ENCODE results near the gene C17orf50. TPM values are rescaled to one million over a fixed set of nuclear protein-coding genes. Genes with fewer than 3 reads are reported as not detected.
A peak's percentile ranks its signal among the peaks of the same experiment; 100 is the strongest.

The C17orf50 gene
- polyA plus RNA-seq (2012; ENCODE audit: insufficient read length, low read depth), result 0.36 TPM

GRCh38 chr17:35760587-35760986, at the start of gene C17orf50:
Gene C17orf50 (plus strand): TSS chr17:35760887. CDS start chr17:35760942, 55 bp downstream.
- TF ChIP-seq SIN3A (IDR thresholded peaks at IDR 0.05; ENCODE audit: borderline replicate concordance, insufficient read depth, low read length), result no peak
- TF ChIP-seq FOXP2 (optimal IDR thresholded peaks at IDR 0.05; ENCODE audit: borderline replicate concordance, extremely low read depth, extremely low read length, insufficient read depth), result no peak
- no peak for TF ChIP-seq REST (IDR thresholded peaks at IDR 0.05; ENCODE audit: insufficient read depth in 1 of 2, low read depth in 2 of 2, low read length in 2 of 2)
- no peak for TF ChIP-seq TAF1 (IDR thresholded peaks at IDR 0.05; ENCODE audit: borderline replicate concordance, insufficient read depth, low read length)
- no peak for TF ChIP-seq POLR2AphosphoS5 (IDR thresholded peaks at IDR 0.05; ENCODE audit: low read depth, low read length)

- TF ChIP-seq POLR2AphosphoS5 (IDR thresholded peaks at IDR 0.05; ENCODE audit: low read depth, low read length), result no peak
- no peak for TF ChIP-seq SIN3A (IDR thresholded peaks at IDR 0.05; ENCODE audit: borderline replicate concordance, insufficient read depth, low read length)
Measured at GRCh38 chr17:35710950-35711349, 49.7 kb upstream of the C17orf50 start.

GRCh38 chr17:35713069-35713728, 47.5 kb upstream of the C17orf50 start:
- TF ChIP-seq TAF1 (IDR thresholded peaks at IDR 0.05; ENCODE audit: borderline replicate concordance, insufficient read depth, low read length) (no peak), REST (IDR thresholded peaks at IDR 0.05; ENCODE audit: insufficient read depth in 1 of 2, low read depth in 2 of 2, low read length in 2 of 2) (peak in 1 of 2 experiments; percentile 53; a peak in 1 of 4 replicates)

- no peak for TF ChIP-seq REST (IDR thresholded peaks at IDR 0.05; ENCODE audit: insufficient read depth in 1 of 2, low read depth in 2 of 2, low read length in 2 of 2)
- TF ChIP-seq FOXP2 (optimal IDR thresholded peaks at IDR 0.05; ENCODE audit: borderline replicate concordance, extremely low read depth, extremely low read length, insufficient read depth), result no peak
- TF ChIP-seq TAF1 (IDR thresholded peaks at IDR 0.05; ENCODE audit: borderline replicate concordance, insufficient read depth, low read length), result no peak
- no peak for TF ChIP-seq SIN3A (IDR thresholded peaks at IDR 0.05; ENCODE audit: borderline replicate concordance, insufficient read depth, low read length)
- TF ChIP-seq POLR2AphosphoS5 (IDR thresholded peaks at IDR 0.05; ENCODE audit: low read depth, low read length), result no peak
Measured at GRCh38 chr17:35714988-35715387, 45.7 kb upstream of the C17orf50 start.

- TF ChIP-seq POLR2AphosphoS5 (IDR thresholded peaks at IDR 0.05; ENCODE audit: low read depth, low read length), result no peak
- TF ChIP-seq TAF1 (IDR thresholded peaks at IDR 0.05; ENCODE audit: borderline replicate concordance, insufficient read depth, low read length), result no peak
- no peak for TF ChIP-seq SIN3A (IDR thresholded peaks at IDR 0.05; ENCODE audit: borderline replicate concordance, insufficient read depth, low read length)
- no peak for TF ChIP-seq REST (IDR thresholded peaks at IDR 0.05; ENCODE audit: insufficient read depth in 1 of 2, low read depth in 2 of 2, low read length in 2 of 2)
- no peak for TF ChIP-seq FOXP2 (optimal IDR thresholded peaks at IDR 0.05; ENCODE audit: borderline replicate concordance, extremely low read depth, extremely low read length, insufficient read depth)
Measured at GRCh38 chr17:35715416-35715815, 45.3 kb upstream of the C17orf50 start.
